ENCODE measurements around the gene ZMYND11. TPM values are rescaled to one million over a fixed set of nuclear protein-coding genes. Genes with fewer than 3 reads are reported as not detected.

The ZMYND11 gene
- total RNA-seq, 3 donors from 2014 or later (not counting 1 experiment from before 2014, with no cell fraction given): 50.6 to 63.9 (median 52.6) TPM

DNA sequence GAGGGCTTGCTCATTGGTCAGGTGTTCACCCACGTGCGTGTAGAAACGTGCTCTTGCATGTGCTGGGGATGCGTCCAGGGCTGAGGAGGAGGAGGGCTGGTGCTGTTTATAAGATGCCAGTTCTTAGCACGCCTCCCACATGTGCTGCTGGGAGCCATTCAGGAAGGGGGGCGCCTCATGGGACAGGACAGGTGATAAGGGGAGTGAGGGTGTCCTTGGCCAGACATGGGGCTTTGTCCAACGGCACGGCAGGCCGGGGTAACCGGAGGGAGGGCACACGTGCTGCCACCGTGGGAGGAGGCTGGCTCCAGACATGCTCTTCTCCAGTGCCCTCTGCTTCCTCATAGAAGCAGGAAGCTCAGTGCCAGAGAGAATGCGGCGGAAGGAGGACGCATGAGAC is 150.0 kb downstream of the ZMYND11 start:
- Histone ChIP-seq H3K27ac (ENCODE audit: low read length) (no peak overlapping the region), H3K36me3 (ENCODE audit: control insufficient read depth, insufficient read depth, low read length) (no peaks in the 10 kb centered on the region), H3K27me3 (ENCODE audit: control insufficient read depth, insufficient read depth, low read length) (no peaks in the 10 kb centered on the region), H3K9me3 (ENCODE audit: control insufficient read depth, insufficient read depth, low read length) (no peaks in the 10 kb centered on the region), H3K4me3 (ENCODE audit: low read length) (no peak overlapping the region), H3K4me1 (ENCODE audit: control insufficient read depth, insufficient read depth, low read length) (no peaks in the 10 kb centered on the region)
- Mint-ChIP-seq H3K36me3 (no peaks in the 10 kb centered on the region), H3K9me3 (no peaks in the 10 kb centered on the region), H3K4me1 (peaks cover 0 to 5% of the 10 kb centered on the region in 2 donors), H3K27me3 (ENCODE audit: low read depth in 2 of 2) (no peaks in the 10 kb centered on the region), H3K27ac (no peak overlapping the region), H3K4me3 (no peak overlapping the region)
- intact Hi-C loops (cut with micrococcal nuclease): no loop called here
- DNase-seq: no peak
- TF ChIP-seq, protein P1, sequence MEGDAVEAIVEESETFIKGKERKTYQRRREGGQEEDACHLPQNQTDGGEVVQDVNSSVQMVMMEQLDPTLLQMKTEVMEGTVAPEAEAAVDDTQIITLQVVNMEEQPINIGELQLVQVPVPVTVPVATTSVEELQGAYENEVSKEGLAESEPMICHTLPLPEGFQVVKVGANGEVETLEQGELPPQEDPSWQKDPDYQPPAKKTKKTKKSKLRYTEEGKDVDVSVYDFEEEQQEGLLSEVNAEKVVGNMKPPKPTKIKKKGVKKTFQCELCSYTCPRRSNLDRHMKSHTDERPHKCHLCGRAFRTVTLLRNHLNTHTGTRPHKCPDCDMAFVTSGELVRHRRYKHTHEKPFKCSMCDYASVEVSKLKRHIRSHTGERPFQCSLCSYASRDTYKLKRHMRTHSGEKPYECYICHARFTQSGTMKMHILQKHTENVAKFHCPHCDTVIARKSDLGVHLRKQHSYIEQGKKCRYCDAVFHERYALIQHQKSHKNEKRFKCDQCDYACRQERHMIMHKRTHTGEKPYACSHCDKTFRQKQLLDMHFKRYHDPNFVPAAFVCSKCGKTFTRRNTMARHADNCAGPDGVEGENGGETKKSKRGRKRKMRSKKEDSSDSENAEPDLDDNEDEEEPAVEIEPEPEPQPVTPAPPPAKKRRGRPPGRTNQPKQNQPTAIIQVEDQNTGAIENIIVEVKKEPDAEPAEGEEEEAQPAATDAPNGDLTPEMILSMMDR (IDR thresholded peaks at IDR 0.05): no peak
- WGBS (ENCODE audit: insufficient coverage): 89% methylated on average over 15 of the region's 15 CpGs
- no peak for ATAC-seq

DNA sequence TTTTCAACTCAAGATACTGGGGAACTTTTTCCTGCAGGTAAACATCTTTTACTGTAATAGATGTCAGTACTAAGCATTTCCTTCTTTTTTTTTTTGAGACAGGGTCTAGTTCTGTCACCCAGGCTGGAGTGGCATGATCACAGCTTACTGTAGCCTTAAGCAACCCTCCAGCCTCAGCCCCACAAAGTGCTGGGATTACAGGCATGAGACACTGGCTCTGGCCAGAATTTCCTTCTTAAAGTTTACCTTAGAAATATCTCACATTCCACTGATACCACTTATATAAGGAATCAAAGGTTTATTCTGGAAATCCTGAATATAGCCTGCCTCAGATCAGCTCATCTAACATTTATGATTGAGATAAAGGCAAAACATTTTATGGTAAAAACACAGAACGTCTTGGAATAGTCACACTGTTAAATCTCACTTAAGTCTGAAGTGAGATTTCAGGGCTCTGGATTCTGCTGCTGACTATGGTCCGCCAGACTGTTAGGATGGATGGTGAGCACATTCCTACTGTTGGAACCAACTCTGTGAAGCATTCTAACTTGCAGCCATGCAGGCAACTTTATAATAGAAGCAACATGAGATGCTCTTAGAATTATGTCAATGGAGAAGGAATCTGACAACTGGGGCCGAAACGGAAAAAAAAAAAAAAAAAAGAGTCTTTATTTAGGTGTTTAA is 151.9 kb downstream of the ZMYND11 start:
- ATAC-seq: no peak
- H3K27ac Mint-ChIP-seq: no peak overlapping the region

DNA sequence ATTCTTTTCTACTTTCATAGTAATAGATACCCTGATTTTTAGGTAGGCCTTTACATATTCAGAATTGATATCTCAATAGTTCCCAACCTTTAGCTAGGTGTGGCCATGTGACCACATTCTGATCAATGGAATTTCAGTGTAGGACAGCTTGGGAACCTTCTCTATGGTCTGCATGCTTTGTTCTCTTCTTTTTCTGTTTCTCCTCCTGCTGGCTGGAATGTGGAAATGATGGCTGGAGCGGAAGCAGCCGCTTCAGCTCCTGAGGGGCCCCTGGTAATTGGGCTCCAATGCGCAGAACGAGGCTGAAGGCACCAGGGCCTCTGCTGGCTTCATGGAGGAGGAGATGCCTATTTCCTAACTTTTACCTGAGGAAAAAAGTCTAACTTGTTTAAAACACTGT is 152.6 kb downstream of the ZMYND11 start:
- no peaks in the 10 kb centered on the region for H3K27me3 ChIP-seq (ENCODE audit: control insufficient read depth, insufficient read depth, low read length)
- Mint-ChIP-seq H3K27ac (no peak overlapping the region), H3K4me3 (no peak overlapping the region), H3K27me3 (ENCODE audit: low read depth in 2 of 2) (peaks cover 6 to 7% of the 10 kb centered on the region in 2 donors), H3K9me3 (no peaks in the 10 kb centered on the region), H3K4me1 (peaks cover 5 to 8% of the 10 kb centered on the region in 2 donors), H3K36me3 (no peaks in the 10 kb centered on the region)
- ATAC-seq (no peak), DNase-seq (no peak)
- no peaks in the 10 kb centered on the region for H3K9me3 ChIP-seq (ENCODE audit: control insufficient read depth, insufficient read depth, low read length)
- no peak overlapping the region for H3K4me3 ChIP-seq (ENCODE audit: low read length)
- no peaks in the 10 kb centered on the region for H3K36me3 ChIP-seq (ENCODE audit: control insufficient read depth, insufficient read depth, low read length)
- no peak overlapping the region for H3K27ac ChIP-seq (ENCODE audit: low read length)
- H3K4me1 ChIP-seq (ENCODE audit: control insufficient read depth, insufficient read depth, low read length): no peaks in the 10 kb centered on the region
- TF ChIP-seq, protein P1 (IDR thresholded peaks at IDR 0.05): no peak
- intact Hi-C loops (cut with micrococcal nuclease): no loop called here
- 93% methylated on average over 4 of the region's 4 CpGs for whole genome bisulfite sequencing (ENCODE audit: insufficient coverage)

More for the DNA sequence above, 151.9 kb downstream of the ZMYND11 start:
- Histone ChIP-seq H3K4me3 (ENCODE audit: low read length) (no peak overlapping the region), H3K36me3 (ENCODE audit: control insufficient read depth, insufficient read depth, low read length) (no peaks in the 10 kb centered on the region), H3K27ac (ENCODE audit: low read length) (no peak overlapping the region), H3K4me1 (ENCODE audit: control insufficient read depth, insufficient read depth, low read length) (no peaks in the 10 kb centered on the region), H3K9me3 (ENCODE audit: control insufficient read depth, insufficient read depth, low read length) (no peaks in the 10 kb centered on the region), H3K27me3 (ENCODE audit: control insufficient read depth, insufficient read depth, low read length) (no peaks in the 10 kb centered on the region)
- peaks cover 0 to 5% of the 10 kb centered on the region in 2 donors for H3K4me1 Mint-ChIP-seq
- TF ChIP-seq, protein P1 (IDR thresholded peaks at IDR 0.05): no peak
- no peak for DNase-seq
- no peaks in the 10 kb centered on the region for H3K9me3 Mint-ChIP-seq
- H3K27me3 Mint-ChIP-seq (ENCODE audit: low read depth in 2 of 2): peaks cover under 1 to 4% of the 10 kb centered on the region in 2 donors
- no peaks in the 10 kb centered on the region for H3K36me3 Mint-ChIP-seq
- WGBS (ENCODE audit: insufficient coverage): 88% methylated on average over 2 of the region's 4 CpGs
- H3K4me3 Mint-ChIP-seq: no peak overlapping the region
- intact Hi-C loops (cut with micrococcal nuclease): no loop called here
